KMS-11 (cell line): ENCODE data around the gene CACNB2.
A peak's percentile ranks its signal among the peaks of the same experiment; 100 is the strongest.
"Not testable (repeated sequence)": the region's sequence is repeated elsewhere in the genome, so short reads cannot be mapped to it uniquely, and the experiment has no call there.

ENCODE experiments used
- H2AFZ ChIP-seq: fragments of 200-600 bp; sonication (generic); 2 replicates; pipeline ENCODE4 v1.6.1; 2016; ENCODE audit warnings: antibody characterized with exemption, mixed run types, low read depth
- H3K27ac ChIP-seq: fragments of 200-600 bp; sonication (generic); 2 replicates; pipeline ENCODE4 v1.6.1; 2016; ENCODE audit warnings: mild to moderate bottlenecking, mixed run types
- H3K27me3 ChIP-seq: fragments of 200-600 bp; sonication (generic); 2 replicates; pipeline ENCODE4 v1.6.1; 2017; ENCODE audit warnings: mild to moderate bottlenecking, low read depth, mixed run types, moderate library complexity; ENCODE audit not compliant: insufficient read depth
- H3K36me3 ChIP-seq: fragments of 200-600 bp; sonication (generic); 2 replicates; pipeline ENCODE4 v1.6.1; 2017; ENCODE audit warnings: mild to moderate bottlenecking, mixed run types; ENCODE audit not compliant: insufficient read depth
- H3K4me1 ChIP-seq: fragments of 200-600 bp; sonication (generic); 2 replicates; pipeline ENCODE4 v1.6.1; 2016; ENCODE audit warnings: mild to moderate bottlenecking, low read depth, mixed run types; ENCODE audit not compliant: poor library complexity, severe bottlenecking
- H3K4me2 ChIP-seq: fragments of 200-600 bp; sonication (generic); 2 replicates; pipeline ENCODE4 v1.7.0; 2016; ENCODE audit warnings: mild to moderate bottlenecking, mixed run types
- H3K4me3 ChIP-seq: fragments of 200-600 bp; sonication (generic); IDR thresholded peaks from 2 replicates; pipeline ENCODE4 v1.6.1; 2017; ENCODE audit warnings: low read depth, low read length, mixed read lengths; ENCODE audit not compliant: insufficient read depth
- H3K79me2 ChIP-seq: fragments of 200-600 bp; sonication (generic); 2 replicates; pipeline ENCODE4 v1.6.1; 2016; ENCODE audit warnings: low read depth, mixed run types; ENCODE audit not compliant: insufficient read depth
- H3K9ac ChIP-seq: fragments of 200-600 bp; sonication (generic); 2 replicates; pipeline ENCODE4 v1.6.1; 2016; ENCODE audit warnings: mild to moderate bottlenecking, mixed run types
- H4K20me1 ChIP-seq: fragments of 200-600 bp; sonication (generic); 2 replicates; pipeline ENCODE4 v1.6.1; 2016; ENCODE audit warnings: mild to moderate bottlenecking, mixed run types; ENCODE audit not compliant: insufficient read depth
- CTCF ChIP-seq: fragments of 200-600 bp; sonication (generic); conservative IDR thresholded peaks from 2 replicates; pipeline ENCODE4 v1.6.1; 2017; ENCODE audit warnings: low read depth, mild to moderate bottlenecking, antibody characterized with exemption, low read length, moderate library complexity, mixed read lengths

CACNB2 gene

GRCh38 chr10:18582803-18583202 is 442.6 kb downstream of the CACNB2 start:
- Histone ChIP-seq H3K27me3 (no peaks in the 10 kb centered on the region), H3K4me2 (no peak overlapping the region), H2AFZ (no peak overlapping the region), H3K4me1 (peaks cover 7% of the 10 kb centered on the region), H3K9ac (no peak overlapping the region), H3K79me2 (no peaks in the 10 kb centered on the region), H3K4me3 (no peak overlapping the region), H4K20me1 (no peaks in the 10 kb centered on the region), H3K27ac (no peak overlapping the region), H3K36me3 (no peaks in the 10 kb centered on the region)
- no peak for TF ChIP-seq CTCF

GRCh38 chr10:18583575-18584270 is 443.5 kb downstream of the CACNB2 start:
- H3K4me3 ChIP-seq, result no peak overlapping the region
- H3K36me3 ChIP-seq, result no peaks in the 10 kb centered on the region

GRCh38 chr10:18586637-18587036 is 446.4 kb downstream of the CACNB2 start:
- H3K27me3 ChIP-seq, H2AFZ ChIP-seq, H4K20me1 ChIP-seq, H3K79me2 ChIP-seq, H3K27ac ChIP-seq, H3K9ac ChIP-seq, H3K4me3 ChIP-seq, H3K4me1 ChIP-seq, H3K36me3 ChIP-seq, H3K4me2 ChIP-seq: not testable (repeated sequence)

More at GRCh38 chr10:18583575-18584270, 443.5 kb downstream of the CACNB2 start:
- H3K27me3 ChIP-seq, result no peaks in the 10 kb centered on the region
- peaks cover 7% of the 10 kb centered on the region for H3K4me1 ChIP-seq
- H3K79me2 ChIP-seq, result no peaks in the 10 kb centered on the region
- H3K4me2 ChIP-seq, result no peak overlapping the region
- H4K20me1 ChIP-seq, result no peaks in the 10 kb centered on the region
- H2AFZ ChIP-seq, result no peak overlapping the region
- H3K9ac ChIP-seq, result no peak overlapping the region
- peak; percentile 45 for TF ChIP-seq CTCF
- H3K27ac ChIP-seq, result no peak overlapping the region

- H3K4me2 ChIP-seq, result not testable (repeated sequence)
These were observed 450.9 kb downstream of the CACNB2 start for GRCh38 chr10:18591141-18591540.

More at GRCh38 chr10:18591141-18591540, 450.9 kb downstream of the CACNB2 start:
- H4K20me1 ChIP-seq, H3K27ac ChIP-seq, H3K4me1 ChIP-seq, H3K9ac ChIP-seq, H3K79me2 ChIP-seq, H2AFZ ChIP-seq, H3K36me3 ChIP-seq, H3K27me3 ChIP-seq, H3K4me3 ChIP-seq: not testable (repeated sequence)
